AG09309 (cell line): ENCODE results near the gene POLR1C.
"Not testable (repeated sequence)": the region's sequence is repeated elsewhere in the genome, so short reads cannot be mapped to it uniquely, and the experiment has no call there.

Experiments
- DNase-seq: peaks from one replicate; pipeline ENCODE4 v3.0.0-alpha.2; 2010; ENCODE audit warnings: low read depth
- H3K4me3 ChIP-seq: 2 replicates; pipeline ENCODE4 v1.5.1; 2011; ENCODE audit warnings: mild to moderate bottlenecking, low read depth, low read length, moderate library complexity; ENCODE audit not compliant: control insufficient read depth
- CTCF ChIP-seq: IDR thresholded peaks from 2 replicates; pipeline ENCODE4 v1.5.1; 2011; ENCODE audit warnings: mild to moderate bottlenecking, low read depth, low read length, inconsistent platforms; ENCODE audit not compliant: insufficient read depth, control insufficient read depth; ENCODE audit errors: missing control alignments

Gene POLR1C

GRCh38 chr6:43516697-43517504 lies at the start of gene POLR1C, which contains the start of gene YIPF3:
TSS of gene POLR1C (plus strand) at chr6:43517089. CDS start at chr6:43517110, 21 bp downstream.
TSS of gene YIPF3 (minus strand) at chr6:43516926. CDS start at chr6:43516807, 119 bp downstream.
- TF ChIP-seq CTCF = no peak
- DNase-seq = peak; percentile 91
- H3K4me3 ChIP-seq = peak within 1 kb of the TSS; percentile 99

- not testable (repeated sequence) for H3K4me3 ChIP-seq, DNase-seq
These were observed 49.6 kb upstream of the POLR1C start for GRCh38 chr6:43467265-43467664.

GRCh38 chr6:43467752-43468151 lies 49.1 kb upstream of the POLR1C start:
- TF ChIP-seq CTCF = no peak
- DNase-seq = no peak
- no peak overlapping the region for H3K4me3 ChIP-seq

- TF ChIP-seq CTCF = no peak
- no peak overlapping the region for H3K4me3 ChIP-seq
- no peak for DNase-seq
These were observed 48.6 kb upstream of the POLR1C start for GRCh38 chr6:43468240-43468639.

- no peak overlapping the region for H3K4me3 ChIP-seq
- DNase-seq = no peak
- no peak for TF ChIP-seq CTCF
These were observed 47.9 kb upstream of the POLR1C start for GRCh38 chr6:43468748-43469681.

- no peak overlapping the region for H3K4me3 ChIP-seq
- DNase-seq = no peak
- TF ChIP-seq CTCF = no peak
These were observed 46.9 kb upstream of the POLR1C start for GRCh38 chr6:43469947-43470346.

GRCh38 chr6:43471399-43471798 lies 45.5 kb upstream of the POLR1C start:
- TF ChIP-seq CTCF = no peak
- no peak for DNase-seq

More at GRCh38 chr6:43471399-43471798, 45.5 kb upstream of the POLR1C start:
- no peak overlapping the region for H3K4me3 ChIP-seq
